ENCODE measurements around the gene TEX48.

Gene TEX48

DNA sequence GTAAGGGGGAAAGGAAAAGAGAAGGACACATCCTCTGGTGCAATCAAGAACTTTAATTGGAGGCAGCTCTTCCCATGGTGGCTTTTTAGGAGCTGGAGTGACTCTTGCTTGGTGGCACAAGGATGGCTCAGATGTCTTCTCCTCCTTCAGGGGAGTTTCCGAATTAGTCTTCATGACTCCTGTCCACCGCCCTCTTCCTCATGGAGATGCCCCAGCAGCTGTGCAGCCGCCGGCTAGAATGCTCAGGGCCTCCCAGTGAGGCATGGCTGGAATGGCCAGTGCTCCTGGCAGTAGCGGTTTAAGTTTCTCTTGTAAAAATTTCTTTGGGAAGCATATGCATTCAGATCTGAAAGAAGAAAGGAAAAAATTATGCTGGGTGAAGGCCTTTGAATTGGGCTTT is 15.6 kb downstream of the TEX48 start:
- no peak for FAIRE-seq

DNA sequence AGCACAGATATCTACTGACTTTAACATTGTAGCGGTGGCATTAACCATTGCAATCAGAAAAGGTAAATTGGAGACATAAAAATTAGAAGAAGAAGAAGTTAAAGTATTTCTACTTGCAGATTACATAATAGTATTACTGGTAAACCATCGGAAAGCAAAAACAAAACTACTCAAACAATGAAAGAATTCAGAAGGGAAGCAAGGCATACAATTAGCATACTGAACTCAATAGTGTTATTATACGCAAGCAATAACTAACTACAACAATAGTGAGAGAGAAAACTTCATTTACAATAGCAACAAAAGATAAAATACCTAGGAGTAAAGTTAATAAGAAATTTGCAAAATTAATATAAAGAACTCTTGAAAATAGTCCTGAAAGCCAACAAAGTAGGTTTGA is 17.8 kb downstream of the TEX48 start:
- no peak for FAIRE-seq

GRCh38 chr9:114662081-114662989 is 19.7 kb downstream of the TEX48 start:
- no peak for FAIRE-seq

DNA sequence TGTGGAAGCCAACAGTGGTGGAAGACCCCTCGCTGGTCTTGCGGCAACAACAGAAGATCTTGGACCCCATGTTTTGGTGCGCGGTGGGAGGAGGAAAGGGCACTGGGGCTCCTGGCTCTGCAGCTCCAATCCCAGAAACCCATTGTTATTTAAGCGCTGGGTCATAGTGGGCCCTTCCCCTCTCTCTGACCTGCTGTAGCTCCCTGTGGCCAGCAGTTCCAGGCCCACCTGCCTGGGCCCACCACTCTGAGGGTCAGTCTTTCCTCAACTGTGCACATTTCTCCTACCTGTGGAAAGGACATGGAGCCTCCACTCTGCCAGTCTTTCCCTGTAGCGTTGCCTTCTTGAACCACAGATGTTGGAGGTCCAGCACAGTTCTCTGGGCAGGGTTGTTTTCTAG is 24.3 kb downstream of the TEX48 start, which contains the start of gene TEX53:
TEX53 (minus strand) TSS at position 101 of the 400 bp plus-strand sequence; CDS start at position 70, 31 bp downstream.
- no peak for FAIRE-seq

GRCh38 chr9:114656301-114656700 is 25.7 kb downstream of the TEX48 start:
- FAIRE-seq = no peak

- no peak for FAIRE-seq
Measured at GRCh38 chr9:114655689-114656088, 26.3 kb downstream of the TEX48 start.

- no peak for FAIRE-seq
Measured at GRCh38 chr9:114653556-114654159, 28.3 kb downstream of the TEX48 start.

DNA sequence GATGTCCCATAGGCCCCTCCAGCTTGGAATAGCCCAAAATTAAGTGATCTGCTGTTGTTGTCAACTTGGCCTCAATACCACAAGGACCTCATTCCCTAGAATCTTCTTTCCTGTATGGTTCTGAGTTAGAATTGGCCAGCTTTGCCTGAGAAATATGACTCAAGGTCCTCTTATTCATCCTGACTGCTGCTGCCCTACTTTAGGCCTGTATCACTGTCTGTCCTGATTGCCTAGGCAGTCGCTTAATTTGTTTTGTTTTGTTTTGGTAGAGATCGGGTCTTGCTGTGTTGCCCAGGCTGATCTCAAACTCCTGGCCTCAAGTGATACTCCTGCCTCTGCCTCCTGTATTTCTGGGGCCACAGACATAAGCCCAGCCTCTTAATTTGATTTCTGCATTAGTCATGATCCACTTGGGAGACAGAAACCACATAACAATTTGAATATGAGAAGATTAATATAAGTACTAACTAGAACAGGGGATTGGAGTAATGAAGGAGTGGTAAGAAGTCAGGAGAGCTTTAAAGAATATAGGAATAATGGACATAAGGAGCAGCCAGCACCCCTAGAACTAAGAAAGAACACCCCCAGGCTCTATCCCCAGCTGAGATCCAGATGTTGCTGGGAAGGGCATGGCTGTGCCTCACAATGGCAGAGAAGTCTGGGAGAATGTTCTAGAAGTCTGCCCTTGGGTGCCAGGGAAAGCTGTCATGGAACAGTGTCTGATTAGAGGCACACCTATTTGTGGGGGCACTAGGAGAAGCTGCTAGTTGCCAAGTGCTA is 29.0 kb downstream of the TEX48 start:
- no peak for FAIRE-seq

- no peak for FAIRE-seq
Measured at GRCh38 chr9:114643896-114644295, 38.1 kb downstream of the TEX48 start.

DNA sequence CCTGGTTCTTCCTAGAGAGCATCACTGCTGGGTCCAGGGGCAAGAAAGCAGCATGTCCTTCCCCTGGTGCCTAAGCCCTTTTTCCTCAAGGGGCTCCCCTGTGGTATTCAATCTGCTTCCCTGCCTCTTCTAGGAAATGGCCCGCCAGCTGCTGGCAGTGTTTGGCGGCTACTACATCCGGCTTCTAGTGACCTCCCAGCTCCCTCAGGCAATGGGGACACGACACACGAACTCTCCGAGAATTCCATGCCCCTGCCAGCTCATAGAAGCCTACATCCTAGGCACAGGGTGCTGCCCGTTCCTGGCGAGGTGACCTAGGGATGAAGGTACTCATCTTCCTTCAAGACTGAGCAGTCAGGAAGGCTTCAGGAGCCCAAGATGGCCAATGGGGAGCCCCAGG is 39.0 kb downstream of the TEX48 start:
- FAIRE-seq = no peak

DNA sequence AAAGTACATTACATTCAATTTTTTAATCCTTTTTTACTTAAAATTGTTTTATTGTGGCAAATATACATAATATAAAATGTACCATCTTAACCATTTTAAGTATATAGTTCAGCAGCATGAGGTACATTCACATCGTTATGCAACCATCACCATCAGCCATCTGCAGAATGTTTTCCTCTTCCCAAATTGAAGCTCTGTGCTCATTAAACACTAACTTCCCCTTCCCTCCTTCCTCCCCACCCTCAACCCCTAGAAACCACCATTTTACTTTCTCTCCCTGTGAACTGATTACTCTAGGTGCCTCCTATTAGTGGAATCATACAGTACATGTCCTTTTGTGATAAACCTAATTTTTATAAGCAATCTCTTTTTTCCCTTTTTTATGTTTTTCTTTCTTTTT is 40.0 kb downstream of the TEX48 start:
- FAIRE-seq = no peak

DNA sequence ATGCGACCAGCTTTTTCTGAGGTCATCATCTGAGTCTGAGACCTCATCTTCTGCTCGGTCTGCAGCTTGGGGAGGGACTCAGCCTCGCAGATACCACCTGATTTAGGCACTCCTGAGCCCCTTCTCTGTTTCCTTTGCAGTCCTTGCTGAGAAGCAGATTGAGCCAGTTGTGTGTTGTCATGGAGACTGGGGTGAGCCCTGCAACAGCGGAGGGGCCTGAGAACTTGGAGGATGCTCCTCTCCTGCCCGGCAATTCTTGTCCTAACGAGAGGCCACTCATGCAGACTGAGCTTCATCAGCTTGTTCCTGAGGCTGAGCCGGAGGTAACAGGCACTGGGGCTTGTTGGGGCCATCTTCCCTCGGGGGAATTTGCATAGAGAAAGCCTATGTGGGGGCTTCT is 43.6 kb downstream of the TEX48 start:
- no peak for FAIRE-seq

DNA sequence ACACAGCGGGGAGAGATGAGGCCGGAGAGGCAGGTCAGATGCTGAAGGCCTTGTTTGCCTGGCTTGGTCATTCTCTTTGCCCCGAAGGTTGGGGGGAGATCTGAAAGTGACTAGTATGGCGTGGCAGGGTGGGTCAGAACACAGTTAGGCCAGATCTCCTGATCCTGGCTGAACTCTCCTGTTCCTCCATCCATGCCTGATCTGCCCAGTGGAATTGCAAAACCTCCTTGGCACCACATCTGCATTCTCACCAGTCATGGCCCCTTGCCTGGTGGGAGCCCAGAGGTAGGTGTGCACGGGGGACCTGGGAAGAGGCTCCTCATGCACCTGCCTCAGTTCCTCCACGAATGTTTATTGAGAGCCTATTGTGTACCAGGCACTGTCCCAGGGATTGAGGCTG is 47.6 kb downstream of the TEX48 start:
- no peak for FAIRE-seq

DNA sequence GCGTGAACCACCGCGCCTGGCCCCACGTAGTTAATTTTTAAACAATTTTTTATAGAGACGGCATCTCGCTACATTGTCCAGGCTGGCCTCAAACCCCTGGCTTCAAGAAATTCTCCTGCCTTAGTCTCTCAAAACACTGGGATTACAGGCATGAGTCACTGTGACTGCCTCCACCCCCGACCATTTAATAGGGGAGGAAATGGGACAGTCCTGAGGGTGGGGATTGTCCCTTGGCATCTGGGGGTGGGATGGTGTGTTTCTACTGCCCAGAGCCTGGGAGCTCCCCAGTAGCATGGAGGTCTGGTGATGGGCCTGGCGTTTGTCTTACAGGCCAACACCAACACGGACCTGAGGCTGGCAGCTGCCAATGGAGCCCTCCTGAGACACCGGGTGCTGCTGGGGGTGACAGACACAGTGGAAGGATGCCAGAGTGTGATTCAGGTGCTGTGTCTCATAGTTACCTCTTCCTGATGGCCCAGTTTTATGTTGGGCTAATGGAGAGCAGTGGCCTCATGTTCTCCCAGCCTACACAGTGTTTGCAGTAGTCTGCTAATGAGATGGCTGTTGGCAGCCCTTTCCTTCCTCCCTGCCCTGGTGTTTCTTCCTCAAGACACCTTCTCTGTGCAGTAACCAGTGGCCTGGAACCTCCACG is 48.4 kb downstream of the TEX48 start:
- no peak for FAIRE-seq

GRCh38 chr9:114631166-114631565 is 50.8 kb downstream of the TEX48 start:
- no peak for FAIRE-seq

GRCh38 chr9:114629563-114630090 is 52.4 kb downstream of the TEX48 start:
- FAIRE-seq = no peak

DNA sequence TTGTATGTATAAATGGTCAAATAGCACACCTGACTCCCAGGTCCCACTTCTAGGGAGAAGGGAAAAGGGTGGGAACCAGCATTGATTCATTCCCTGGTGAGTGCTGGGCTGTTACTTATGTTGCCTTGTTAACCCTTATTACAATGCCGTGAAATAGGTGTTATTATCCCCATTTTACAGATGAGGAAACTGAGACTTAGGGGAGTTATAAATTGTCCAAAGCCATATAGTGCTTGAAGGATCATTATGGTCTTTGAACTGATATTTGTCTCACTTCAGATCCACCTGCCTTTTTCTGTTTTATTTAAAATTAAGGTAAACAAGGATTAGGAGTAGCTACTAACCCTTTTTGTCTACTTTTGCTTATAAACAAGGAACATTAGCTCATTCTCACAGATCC is 54.4 kb downstream of the TEX48 start:
- no peak for FAIRE-seq

DNA sequence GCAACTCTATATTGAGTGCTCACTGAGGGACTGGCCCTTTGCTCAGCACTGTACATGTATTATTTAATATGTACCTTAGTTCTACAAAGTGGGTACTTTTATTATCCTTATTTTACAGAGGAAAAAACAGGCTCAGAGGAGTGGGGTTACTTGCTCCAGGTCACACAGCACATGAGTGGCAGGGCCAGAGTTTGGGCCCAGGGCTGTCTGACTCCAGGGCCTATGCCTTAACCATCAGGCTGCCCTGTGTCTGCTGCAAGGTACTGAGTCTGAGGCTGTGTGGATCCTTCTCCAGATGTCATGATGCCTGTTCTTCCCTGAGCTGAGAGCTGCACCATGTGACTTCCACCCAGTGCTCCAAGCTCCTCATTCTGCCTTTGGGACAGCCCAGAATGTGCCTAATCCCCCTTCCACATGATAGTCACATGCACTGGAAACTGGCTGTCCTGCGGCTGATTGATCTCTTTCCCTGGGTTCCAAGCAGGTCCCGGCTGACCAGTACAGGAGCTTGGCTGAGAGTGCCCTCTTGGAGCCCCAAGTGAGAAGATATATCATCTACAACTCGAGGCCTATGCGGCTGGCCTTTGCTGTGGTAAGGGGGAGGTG is 55.5 kb downstream of the TEX48 start:
- no peak for FAIRE-seq

- FAIRE-seq = no peak
Measured at GRCh38 chr9:114624677-114625076, 57.3 kb downstream of the TEX48 start.

GRCh38 chr9:114621975-114622609 is 59.9 kb downstream of the TEX48 start:
- FAIRE-seq = no peak

- FAIRE-seq = no peak
Measured at GRCh38 chr9:114621561-114621960, 60.4 kb downstream of the TEX48 start.

Data from A204.1 (cell line).